HG03354 (cell line): ENCODE results near the gene KRCC1.
"Not testable (repeated sequence)": the region's sequence is repeated elsewhere in the genome, so short reads cannot be mapped to it uniquely, and the experiment has no call there.

Experiments used
- ATAC-seq: cut with Tn5 transposase; IDR thresholded peaks from one replicate; pipeline ENCODE4 v1.9.1; 2021; ENCODE audit warnings: mild to moderate bottlenecking; ENCODE audit not compliant: unreplicated experiment, poor library complexity, severe bottlenecking

Gene KRCC1

GRCh38 chr2:88010136-88010535 is 45.4 kb downstream of the KRCC1 start:
- no peak for ATAC-seq

GRCh38 chr2:88006912-88007439 is 48.6 kb downstream of the KRCC1 start:
- ATAC-seq = no peak

- ATAC-seq = no peak
Observed at GRCh38 chr2:88005776-88006175, 49.8 kb downstream of the KRCC1 start.

GRCh38 chr2:88003074-88003755 is 52.4 kb downstream of the KRCC1 start:
- ATAC-seq = no peak

- ATAC-seq = no peak
Observed at GRCh38 chr2:88002359-88002707, 53.2 kb downstream of the KRCC1 start.

- ATAC-seq = not testable (repeated sequence)
Observed at GRCh38 chr2:88000474-88000873, 55.1 kb downstream of the KRCC1 start.

GRCh38 chr2:87996570-87996969 is 59.0 kb downstream of the KRCC1 start:
- no peak for ATAC-seq

- no peak for ATAC-seq
Observed at GRCh38 chr2:87995756-87996155, 59.8 kb downstream of the KRCC1 start.

GRCh38 chr2:87994304-87994850 is 61.2 kb downstream of the KRCC1 start:
- ATAC-seq = not testable (repeated sequence)

GRCh38 chr2:87992569-87992968 is 63.0 kb downstream of the KRCC1 start:
- not testable (repeated sequence) for ATAC-seq

- not testable (repeated sequence) for ATAC-seq
Observed at GRCh38 chr2:87987473-87987872, 68.1 kb downstream of the KRCC1 start.

- not testable (repeated sequence) for ATAC-seq
Observed at GRCh38 chr2:87985902-87986301, 69.7 kb downstream of the KRCC1 start.

GRCh38 chr2:87981182-87981581 is 74.4 kb downstream of the KRCC1 start:
- not testable (repeated sequence) for ATAC-seq
